HG03103 (cell line): Measurements from ENCODE around the gene SPIRE2.
"Not testable (repeated sequence)": the region's sequence is repeated elsewhere in the genome, so short reads cannot be mapped to it uniquely, and the experiment has no call there.

Experiments used
- ATAC-seq: cut with Tn5 transposase; IDR thresholded peaks from one replicate; pipeline ENCODE4 v1.9.1; 2021; ENCODE audit warnings: low read depth; ENCODE audit not compliant: unreplicated experiment

The SPIRE2 gene

GRCh38 chr16:89828199-89828869 is at the start of gene SPIRE2:
Gene SPIRE2, plus strand, starts transcription at chr16:89828475. Its CDS starts 76 bp downstream, at chr16:89828551.
- ATAC-seq, result no peak

GRCh38 chr16:89779231-89779908 is 48.9 kb upstream of the SPIRE2 start:
- ATAC-seq, result no peak

- no peak for ATAC-seq
Measured at GRCh38 chr16:89779909-89780305, 48.4 kb upstream of the SPIRE2 start.

- ATAC-seq, result no peak
Measured at GRCh38 chr16:89782489-89782888, 45.8 kb upstream of the SPIRE2 start.

- ATAC-seq, result not testable (repeated sequence)
Measured at GRCh38 chr16:89783952-89784351, 44.3 kb upstream of the SPIRE2 start.

GRCh38 chr16:89784406-89784805 is 43.9 kb upstream of the SPIRE2 start:
- no peak for ATAC-seq

- no peak for ATAC-seq
Measured at GRCh38 chr16:89785523-89786155, 42.6 kb upstream of the SPIRE2 start.

- ATAC-seq, result no peak
Measured at GRCh38 chr16:89786474-89787364, 41.6 kb upstream of the SPIRE2 start.

GRCh38 chr16:89787365-89787805 is 40.9 kb upstream of the SPIRE2 start:
- no peak for ATAC-seq

- no peak for ATAC-seq
Measured at GRCh38 chr16:89791278-89791995, 36.8 kb upstream of the SPIRE2 start.

GRCh38 chr16:89793092-89793491 is 35.2 kb upstream of the SPIRE2 start:
- ATAC-seq, result not testable (repeated sequence)

GRCh38 chr16:89793955-89794354 is 34.3 kb upstream of the SPIRE2 start:
- ATAC-seq, result no peak

GRCh38 chr16:89795676-89796075 is 32.6 kb upstream of the SPIRE2 start:
- ATAC-seq, result no peak

- ATAC-seq, result no peak
Measured at GRCh38 chr16:89796104-89796503, 32.2 kb upstream of the SPIRE2 start.

- no peak for ATAC-seq
Measured at GRCh38 chr16:89798126-89798525, 30.1 kb upstream of the SPIRE2 start.

GRCh38 chr16:89798832-89799370 is 29.4 kb upstream of the SPIRE2 start:
- ATAC-seq, result no peak

GRCh38 chr16:89801800-89802199 is 26.5 kb upstream of the SPIRE2 start:
- ATAC-seq, result no peak

GRCh38 chr16:89805136-89805905 is 23.0 kb upstream of the SPIRE2 start:
- ATAC-seq, result no peak

GRCh38 chr16:89806589-89807193 is 21.6 kb upstream of the SPIRE2 start:
- ATAC-seq, result not testable (repeated sequence)
